ENCODE results near the gene TRIML2. TPM values are rescaled to one million over a fixed set of nuclear protein-coding genes. Genes with fewer than 3 reads are reported as not detected.
"Not testable (repeated sequence)": the region's sequence is repeated elsewhere in the genome, so short reads cannot be mapped to it uniquely, and the experiment has no call there.

The TRIML2 gene
- total RNA-seq, 1 donor from 2014 or later: 13.4 TPM

DNA sequence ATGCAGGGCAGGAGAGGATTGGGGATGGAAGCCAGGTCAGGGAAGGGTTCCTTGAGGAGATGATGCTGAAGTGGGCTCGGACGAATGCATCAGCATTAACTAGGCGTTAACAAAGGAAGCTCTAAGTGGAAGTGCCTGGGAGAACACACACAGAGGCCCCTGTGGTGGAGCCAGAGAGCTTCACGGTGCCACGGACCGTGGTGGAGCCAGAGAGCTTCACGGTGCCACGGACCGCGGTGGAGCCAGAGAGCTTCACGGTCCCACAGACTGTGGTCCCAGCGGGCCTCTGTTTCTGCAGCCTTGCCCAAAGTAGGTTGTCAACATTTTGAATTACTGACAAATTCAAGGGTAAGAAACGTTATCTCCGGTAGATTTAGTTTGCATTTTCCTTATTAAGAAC, 48.3 kb downstream of the TRIML2 start:
- Mint-ChIP-seq H3K9me3 (ENCODE audit: unreplicated experiment) (no peaks in the 10 kb centered on the region), H3K4me1 (ENCODE audit: unreplicated experiment) (no peaks in the 10 kb centered on the region), H3K36me3 (ENCODE audit: low read depth, unreplicated experiment) (no peaks in the 10 kb centered on the region), H3K27me3 (ENCODE audit: unreplicated experiment) (no peaks in the 10 kb centered on the region), H3K4me3 (ENCODE audit: unreplicated experiment) (no peak overlapping the region), H3K27ac (ENCODE audit: unreplicated experiment) (no peak overlapping the region)
- no peak for DNase-seq (ENCODE audit: low spot score)
- TF ChIP-seq, protein P1, sequence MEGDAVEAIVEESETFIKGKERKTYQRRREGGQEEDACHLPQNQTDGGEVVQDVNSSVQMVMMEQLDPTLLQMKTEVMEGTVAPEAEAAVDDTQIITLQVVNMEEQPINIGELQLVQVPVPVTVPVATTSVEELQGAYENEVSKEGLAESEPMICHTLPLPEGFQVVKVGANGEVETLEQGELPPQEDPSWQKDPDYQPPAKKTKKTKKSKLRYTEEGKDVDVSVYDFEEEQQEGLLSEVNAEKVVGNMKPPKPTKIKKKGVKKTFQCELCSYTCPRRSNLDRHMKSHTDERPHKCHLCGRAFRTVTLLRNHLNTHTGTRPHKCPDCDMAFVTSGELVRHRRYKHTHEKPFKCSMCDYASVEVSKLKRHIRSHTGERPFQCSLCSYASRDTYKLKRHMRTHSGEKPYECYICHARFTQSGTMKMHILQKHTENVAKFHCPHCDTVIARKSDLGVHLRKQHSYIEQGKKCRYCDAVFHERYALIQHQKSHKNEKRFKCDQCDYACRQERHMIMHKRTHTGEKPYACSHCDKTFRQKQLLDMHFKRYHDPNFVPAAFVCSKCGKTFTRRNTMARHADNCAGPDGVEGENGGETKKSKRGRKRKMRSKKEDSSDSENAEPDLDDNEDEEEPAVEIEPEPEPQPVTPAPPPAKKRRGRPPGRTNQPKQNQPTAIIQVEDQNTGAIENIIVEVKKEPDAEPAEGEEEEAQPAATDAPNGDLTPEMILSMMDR (IDR thresholded peaks at IDR 0.05; ENCODE audit: unreplicated experiment): no peak

DNA sequence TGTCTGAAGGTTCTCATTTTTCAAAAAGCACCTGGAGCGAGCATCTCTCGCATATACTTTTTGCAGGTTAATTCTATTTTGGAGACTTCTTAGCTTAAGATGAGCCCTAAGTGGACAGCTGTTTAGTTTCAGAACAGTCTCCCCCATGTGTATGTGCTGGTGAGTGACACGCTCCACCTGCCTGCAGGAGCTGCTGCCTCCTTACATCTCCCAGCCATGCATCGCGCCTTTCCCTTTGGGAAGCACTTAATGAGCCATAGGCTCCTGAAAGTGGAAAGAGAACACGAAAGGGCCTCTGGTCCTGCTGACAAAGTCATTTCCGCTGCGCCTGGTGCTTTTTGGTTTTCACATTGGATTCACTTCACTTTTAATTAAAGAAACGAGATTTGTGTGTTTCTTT, 56.1 kb downstream of the TRIML2 start:
- Mint-ChIP-seq H3K27me3 (ENCODE audit: unreplicated experiment) (no peaks in the 10 kb centered on the region), H3K4me1 (ENCODE audit: unreplicated experiment) (no peaks in the 10 kb centered on the region), H3K27ac (ENCODE audit: unreplicated experiment) (no peak overlapping the region), H3K36me3 (ENCODE audit: low read depth, unreplicated experiment) (no peaks in the 10 kb centered on the region), H3K4me3 (ENCODE audit: unreplicated experiment) (no peak overlapping the region), H3K9me3 (ENCODE audit: unreplicated experiment) (no peaks in the 10 kb centered on the region)
- no peak for DNase-seq (ENCODE audit: low spot score)
- TF ChIP-seq, protein P1 (IDR thresholded peaks at IDR 0.05; ENCODE audit: unreplicated experiment): no peak

DNA sequence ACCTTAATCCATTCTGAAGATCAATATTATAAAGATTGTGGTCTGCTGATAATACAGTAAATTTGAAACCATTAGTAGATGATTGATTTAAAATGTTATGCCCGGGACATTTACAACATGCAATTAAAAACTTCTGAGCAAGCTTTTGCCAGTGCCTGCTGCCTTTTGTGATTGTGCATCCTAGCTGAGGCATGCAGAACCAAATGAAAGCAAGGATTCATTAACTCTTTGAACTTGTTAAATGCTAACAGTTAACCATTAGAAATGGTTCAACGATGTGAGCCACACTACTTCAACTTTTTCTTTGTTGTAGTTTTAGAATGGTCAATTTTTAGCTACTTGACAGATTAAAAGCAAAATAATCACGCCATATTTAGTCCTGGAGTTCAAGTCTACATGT, 62.7 kb downstream of the TRIML2 start:
- no peak overlapping the region for H3K27ac Mint-ChIP-seq (ENCODE audit: unreplicated experiment)
- H3K4me3 Mint-ChIP-seq (ENCODE audit: unreplicated experiment): no peak overlapping the region
- no peaks in the 10 kb centered on the region for H3K9me3 Mint-ChIP-seq (ENCODE audit: unreplicated experiment)
- no peaks in the 10 kb centered on the region for H3K27me3 Mint-ChIP-seq (ENCODE audit: unreplicated experiment)
- DNase-seq (ENCODE audit: low spot score): no peak
- H3K36me3 Mint-ChIP-seq (ENCODE audit: low read depth, unreplicated experiment): no peaks in the 10 kb centered on the region
- TF ChIP-seq, protein P1 (IDR thresholded peaks at IDR 0.05; ENCODE audit: unreplicated experiment): no peak
- no peaks in the 10 kb centered on the region for H3K4me1 Mint-ChIP-seq (ENCODE audit: unreplicated experiment)

DNA sequence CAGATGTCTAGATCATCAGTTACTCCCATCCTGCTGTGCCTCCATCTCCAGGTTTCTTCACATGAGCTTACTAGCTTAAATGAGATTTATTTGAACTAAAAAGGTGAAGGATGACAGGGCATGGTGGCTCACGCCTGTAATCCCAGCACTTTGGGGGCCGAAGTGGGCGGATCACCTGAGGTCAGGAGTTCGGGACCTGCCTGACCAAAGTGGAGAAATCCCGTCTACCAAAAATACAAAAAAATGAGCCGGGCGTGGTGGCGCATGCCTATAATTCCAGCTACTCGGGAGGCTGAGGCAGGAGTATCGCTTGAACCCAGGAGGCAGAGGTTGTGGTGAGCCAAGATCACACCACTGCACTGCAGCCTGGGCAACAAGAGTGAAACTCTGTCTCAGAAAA, 63.9 kb downstream of the TRIML2 start:
- H3K4me3 Mint-ChIP-seq (ENCODE audit: unreplicated experiment); DNase-seq (ENCODE audit: low spot score); H3K36me3 Mint-ChIP-seq (ENCODE audit: low read depth, unreplicated experiment); H3K27me3 Mint-ChIP-seq (ENCODE audit: unreplicated experiment); H3K27ac Mint-ChIP-seq (ENCODE audit: unreplicated experiment); H3K4me1 Mint-ChIP-seq (ENCODE audit: unreplicated experiment); H3K9me3 Mint-ChIP-seq (ENCODE audit: unreplicated experiment): not testable (repeated sequence)

DNA sequence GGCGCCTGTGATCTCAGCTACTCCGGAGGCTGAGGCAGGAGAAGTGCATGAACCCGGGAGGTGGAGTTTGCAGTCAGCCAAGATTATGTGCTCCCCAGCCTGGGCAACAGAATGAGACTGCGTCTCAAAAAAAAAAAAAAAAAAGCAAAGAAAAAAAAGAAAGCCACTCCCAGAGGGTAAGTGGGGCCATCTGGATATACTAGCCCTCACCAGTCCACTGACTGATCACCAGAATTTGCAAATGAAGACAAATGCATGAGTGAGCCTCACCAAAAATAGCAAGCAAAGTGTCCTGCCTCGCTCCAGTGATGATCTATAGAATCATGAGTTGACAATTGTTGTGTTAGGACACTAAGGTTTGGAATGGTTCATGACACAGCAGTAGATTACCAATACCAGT, 66.2 kb downstream of the TRIML2 start:
- Mint-ChIP-seq H3K9me3 (ENCODE audit: unreplicated experiment) (no peaks in the 10 kb centered on the region), H3K27ac (ENCODE audit: unreplicated experiment) (no peak overlapping the region), H3K4me1 (ENCODE audit: unreplicated experiment) (no peaks in the 10 kb centered on the region), H3K27me3 (ENCODE audit: unreplicated experiment) (no peaks in the 10 kb centered on the region), H3K4me3 (ENCODE audit: unreplicated experiment) (no peak overlapping the region), H3K36me3 (ENCODE audit: low read depth, unreplicated experiment) (no peaks in the 10 kb centered on the region)
- no peak for DNase-seq (ENCODE audit: low spot score)
- TF ChIP-seq, protein P1 (IDR thresholded peaks at IDR 0.05; ENCODE audit: unreplicated experiment): no peak

DNA sequence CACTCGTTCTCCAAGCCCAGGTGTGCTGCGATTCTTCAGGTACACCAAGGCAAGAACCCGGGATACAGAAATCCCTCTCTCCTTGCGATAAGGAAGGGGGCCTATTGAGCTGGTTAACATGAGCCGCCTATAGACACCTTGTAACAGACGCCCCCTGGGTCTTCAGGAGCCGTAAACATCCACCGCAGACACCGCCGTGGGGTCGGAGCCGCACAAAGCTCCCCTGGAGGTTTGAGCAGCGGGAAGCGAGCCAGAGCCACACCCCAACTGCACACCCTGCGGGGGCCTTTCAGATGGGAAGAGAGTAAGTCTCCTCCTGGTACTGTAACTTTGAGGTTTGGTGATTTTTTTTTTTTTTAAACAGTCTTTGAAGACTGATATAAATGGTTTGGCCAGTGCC, 67.2 kb downstream of the TRIML2 start:
- Mint-ChIP-seq H3K27me3 (ENCODE audit: unreplicated experiment) (no peaks in the 10 kb centered on the region), H3K27ac (ENCODE audit: unreplicated experiment) (no peak overlapping the region), H3K4me1 (ENCODE audit: unreplicated experiment) (no peaks in the 10 kb centered on the region), H3K9me3 (ENCODE audit: unreplicated experiment) (no peaks in the 10 kb centered on the region), H3K4me3 (ENCODE audit: unreplicated experiment) (no peak overlapping the region), H3K36me3 (ENCODE audit: low read depth, unreplicated experiment) (no peaks in the 10 kb centered on the region)
- TF ChIP-seq, protein P1 (IDR thresholded peaks at IDR 0.05; ENCODE audit: unreplicated experiment): no peak
- DNase-seq (ENCODE audit: low spot score): no peak
